ENCODE data around the gene IL1RAPL1.

The IL1RAPL1 gene

DNA sequence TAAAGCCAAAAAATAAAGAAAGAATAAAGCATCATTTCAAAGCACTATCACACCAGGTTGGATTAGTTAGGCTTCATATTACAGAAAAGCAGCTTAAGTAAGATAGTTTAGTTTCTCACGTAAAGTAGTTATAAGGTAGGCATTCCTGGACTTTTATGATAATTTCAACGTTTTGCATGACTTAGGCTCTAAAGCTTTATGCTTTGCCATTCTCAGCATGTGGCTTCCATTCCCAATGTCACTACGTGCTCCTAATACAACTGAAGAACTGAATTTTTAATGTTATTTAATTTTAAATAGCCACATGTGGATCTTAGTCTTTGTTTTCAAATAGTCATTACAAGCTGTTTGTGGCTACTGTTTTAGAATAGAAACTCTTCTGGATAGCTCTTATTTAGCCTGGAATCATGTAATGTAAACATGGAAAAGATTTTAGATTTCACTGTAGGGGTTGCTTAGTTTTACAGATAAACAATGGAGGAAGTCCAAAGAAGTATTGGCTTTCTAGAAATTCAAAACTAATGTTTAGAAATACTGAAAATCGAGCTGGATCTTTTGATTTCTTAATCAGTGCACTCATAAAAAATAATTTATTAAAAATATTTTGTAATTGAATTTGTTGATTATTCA, 710.0 kb downstream of the IL1RAPL1 start:
- no peak for TF ChIP-seq POLR2AphosphoS5 (IDR thresholded peaks at IDR 0.05; ENCODE audit: low read depth, low read length)
- no peak for TF ChIP-seq FOXP2 (optimal IDR thresholded peaks at IDR 0.05; ENCODE audit: borderline replicate concordance, extremely low read depth, extremely low read length, insufficient read depth)
- TF ChIP-seq SIN3A (IDR thresholded peaks at IDR 0.05; ENCODE audit: borderline replicate concordance, insufficient read depth, low read length), result no peak

DNA sequence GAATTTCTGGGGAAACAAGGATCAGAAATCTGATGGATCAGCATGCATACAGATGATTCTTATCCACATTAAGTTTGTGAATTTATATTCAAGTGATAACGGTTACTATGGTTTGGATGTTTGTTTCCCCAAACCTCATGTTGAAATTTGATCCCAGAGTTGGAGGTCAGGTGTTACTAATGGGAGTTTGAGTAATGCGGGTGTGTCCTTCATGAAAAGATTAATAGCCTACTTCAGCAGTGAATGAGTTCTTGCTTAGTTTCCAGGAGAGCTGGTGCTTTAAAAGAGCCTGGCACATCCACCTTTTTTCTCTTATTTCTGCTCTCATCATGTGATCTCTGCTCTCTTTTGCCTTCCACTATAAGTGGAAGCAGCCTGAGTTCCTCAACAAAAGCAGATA, 712.4 kb downstream of the IL1RAPL1 start:
- TF ChIP-seq, protein P1, sequence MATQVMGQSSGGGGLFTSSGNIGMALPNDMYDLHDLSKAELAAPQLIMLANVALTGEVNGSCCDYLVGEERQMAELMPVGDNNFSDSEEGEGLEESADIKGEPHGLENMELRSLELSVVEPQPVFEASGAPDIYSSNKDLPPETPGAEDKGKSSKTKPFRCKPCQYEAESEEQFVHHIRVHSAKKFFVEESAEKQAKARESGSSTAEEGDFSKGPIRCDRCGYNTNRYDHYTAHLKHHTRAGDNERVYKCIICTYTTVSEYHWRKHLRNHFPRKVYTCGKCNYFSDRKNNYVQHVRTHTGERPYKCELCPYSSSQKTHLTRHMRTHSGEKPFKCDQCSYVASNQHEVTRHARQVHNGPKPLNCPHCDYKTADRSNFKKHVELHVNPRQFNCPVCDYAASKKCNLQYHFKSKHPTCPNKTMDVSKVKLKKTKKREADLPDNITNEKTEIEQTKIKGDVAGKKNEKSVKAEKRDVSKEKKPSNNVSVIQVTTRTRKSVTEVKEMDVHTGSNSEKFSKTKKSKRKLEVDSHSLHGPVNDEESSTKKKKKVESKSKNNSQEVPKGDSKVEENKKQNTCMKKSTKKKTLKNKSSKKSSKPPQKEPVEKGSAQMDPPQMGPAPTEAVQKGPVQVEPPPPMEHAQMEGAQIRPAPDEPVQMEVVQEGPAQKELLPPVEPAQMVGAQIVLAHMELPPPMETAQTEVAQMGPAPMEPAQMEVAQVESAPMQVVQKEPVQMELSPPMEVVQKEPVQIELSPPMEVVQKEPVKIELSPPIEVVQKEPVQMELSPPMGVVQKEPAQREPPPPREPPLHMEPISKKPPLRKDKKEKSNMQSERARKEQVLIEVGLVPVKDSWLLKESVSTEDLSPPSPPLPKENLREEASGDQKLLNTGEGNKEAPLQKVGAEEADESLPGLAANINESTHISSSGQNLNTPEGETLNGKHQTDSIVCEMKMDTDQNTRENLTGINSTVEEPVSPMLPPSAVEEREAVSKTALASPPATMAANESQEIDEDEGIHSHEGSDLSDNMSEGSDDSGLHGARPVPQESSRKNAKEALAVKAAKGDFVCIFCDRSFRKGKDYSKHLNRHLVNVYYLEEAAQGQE (IDR thresholded peaks at IDR 0.05; ENCODE audit: insufficient read depth in 1 of 2, low read depth in 2 of 2, low read length in 2 of 2), result no peak
- TF ChIP-seq TAF1 (IDR thresholded peaks at IDR 0.05; ENCODE audit: borderline replicate concordance, insufficient read depth, low read length) (no peak), FOXP2 (optimal IDR thresholded peaks at IDR 0.05; ENCODE audit: borderline replicate concordance, extremely low read depth, extremely low read length, insufficient read depth) (no peak), SIN3A (IDR thresholded peaks at IDR 0.05; ENCODE audit: borderline replicate concordance, insufficient read depth, low read length) (no peak), POLR2AphosphoS5 (IDR thresholded peaks at IDR 0.05; ENCODE audit: low read depth, low read length) (no peak)

DNA sequence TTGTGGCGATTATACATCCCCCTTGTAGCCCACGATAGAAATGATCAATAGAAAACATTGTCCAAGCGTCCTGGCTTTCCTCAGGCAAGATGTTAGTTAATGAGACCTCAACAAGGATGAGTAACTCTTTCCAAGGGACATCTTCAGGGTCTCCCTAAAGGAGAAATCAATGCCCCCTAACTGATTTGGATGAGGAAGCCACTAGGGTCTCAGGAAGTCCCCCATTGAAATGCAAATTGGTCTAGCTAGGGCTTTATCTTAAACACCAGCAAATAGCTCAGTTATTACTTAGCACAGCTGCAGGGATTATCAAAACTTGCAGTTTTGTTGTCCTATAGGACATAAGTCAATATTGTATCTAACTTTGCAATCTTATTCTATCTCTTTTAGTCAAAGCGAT, 721.5 kb downstream of the IL1RAPL1 start:
- TF ChIP-seq POLR2AphosphoS5 (IDR thresholded peaks at IDR 0.05; ENCODE audit: low read depth, low read length), result no peak
- TF ChIP-seq SIN3A (IDR thresholded peaks at IDR 0.05; ENCODE audit: borderline replicate concordance, insufficient read depth, low read length), result no peak
- TF ChIP-seq, protein P1 (IDR thresholded peaks at IDR 0.05; ENCODE audit: insufficient read depth in 1 of 2, low read depth in 2 of 2, low read length in 2 of 2), result no peak
- no peak for TF ChIP-seq FOXP2 (optimal IDR thresholded peaks at IDR 0.05; ENCODE audit: borderline replicate concordance, extremely low read depth, extremely low read length, insufficient read depth)
- no peak for TF ChIP-seq TAF1 (IDR thresholded peaks at IDR 0.05; ENCODE audit: borderline replicate concordance, insufficient read depth, low read length)

DNA sequence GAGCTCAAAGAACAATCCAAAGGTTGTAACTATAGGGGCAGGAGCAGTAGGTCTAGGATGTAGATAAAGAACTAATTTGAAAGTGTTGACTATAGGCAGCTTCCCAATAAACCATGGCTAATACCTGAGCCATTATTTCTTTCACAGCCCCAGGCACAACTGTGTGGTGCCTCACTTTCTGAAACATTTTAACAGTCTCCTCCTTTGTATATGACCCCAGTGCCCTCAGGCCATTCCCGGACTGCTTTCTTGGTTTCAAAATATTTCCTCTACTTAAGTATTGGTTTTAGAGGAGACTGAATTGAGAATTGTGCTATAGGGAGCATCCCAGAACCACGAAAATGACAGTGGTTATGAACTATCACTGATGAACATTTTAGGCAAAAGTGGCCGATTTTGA, 728.7 kb downstream of the IL1RAPL1 start:
- no peak for TF ChIP-seq SIN3A (IDR thresholded peaks at IDR 0.05; ENCODE audit: borderline replicate concordance, insufficient read depth, low read length)
- TF ChIP-seq, protein P1 (IDR thresholded peaks at IDR 0.05; ENCODE audit: insufficient read depth in 1 of 2, low read depth in 2 of 2, low read length in 2 of 2), result no peak
- no peak for TF ChIP-seq FOXP2 (optimal IDR thresholded peaks at IDR 0.05; ENCODE audit: borderline replicate concordance, extremely low read depth, extremely low read length, insufficient read depth)
- TF ChIP-seq TAF1 (IDR thresholded peaks at IDR 0.05; ENCODE audit: borderline replicate concordance, insufficient read depth, low read length), result no peak
- TF ChIP-seq POLR2AphosphoS5 (IDR thresholded peaks at IDR 0.05; ENCODE audit: low read depth, low read length), result no peak

DNA sequence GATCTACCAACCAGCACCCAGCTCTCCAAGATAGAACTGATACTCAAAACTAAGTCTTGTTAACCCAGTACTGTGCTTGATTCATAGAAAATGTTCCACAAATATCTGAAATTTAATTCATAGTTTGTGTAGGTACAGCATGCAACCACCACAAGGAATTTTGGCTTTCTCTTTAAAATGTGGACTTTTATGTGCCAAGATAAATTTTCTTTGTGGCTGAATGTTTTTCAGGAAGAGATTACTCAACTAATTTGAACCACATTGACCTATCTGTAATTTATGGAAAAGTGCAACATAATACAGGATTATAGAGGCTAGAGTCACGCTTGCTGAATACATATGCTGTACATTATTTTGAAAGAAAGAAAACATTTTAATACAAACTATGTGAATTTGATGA, 730.8 kb downstream of the IL1RAPL1 start:
- no peak for TF ChIP-seq SIN3A (IDR thresholded peaks at IDR 0.05; ENCODE audit: borderline replicate concordance, insufficient read depth, low read length)
- TF ChIP-seq FOXP2 (optimal IDR thresholded peaks at IDR 0.05; ENCODE audit: borderline replicate concordance, extremely low read depth, extremely low read length, insufficient read depth), result no peak
- no peak for TF ChIP-seq POLR2AphosphoS5 (IDR thresholded peaks at IDR 0.05; ENCODE audit: low read depth, low read length)
- no peak for TF ChIP-seq TAF1 (IDR thresholded peaks at IDR 0.05; ENCODE audit: borderline replicate concordance, insufficient read depth, low read length)
- TF ChIP-seq, protein P1 (IDR thresholded peaks at IDR 0.05; ENCODE audit: insufficient read depth in 1 of 2, low read depth in 2 of 2, low read length in 2 of 2), result no peak

All from PFSK-1 (cell line).